Prostate gland (tissue), 2 donors: ENCODE data around the gene TLCD4.

Source experiments
- POLR2A ChIP-seq: fragments of 450-650 bp; IDR thresholded peaks from one replicate; pipeline ENCODE4 v1.6.1; 2016; ENCODE audit warnings: antibody characterized with exemption, mild to moderate bottlenecking
- POLR2AphosphoS5 ChIP-seq: sonication (generic); formaldehyde crosslinking; IDR thresholded peaks from one replicate; pipeline ENCODE4 v1.6.1; 2017; ENCODE audit warnings: antibody characterized with exemption
- TF ChIP-seq, protein P1 (sequence below), 4 experiments: fragments of 200-600 bp in 2 of 4; fragments of 450-650 bp in 2 of 4; sonication (generic) in 2 of 4; IDR thresholded peaks; 1 replicate in 3 of 4; 2 replicates in 1 of 4; pipeline ENCODE4 v1.5.1; 2016 to 2019; ENCODE audit warnings: antibody characterized with exemption in 4 of 4, mild to moderate bottlenecking in 2 of 4, moderate library complexity in 2 of 4

DNA sequence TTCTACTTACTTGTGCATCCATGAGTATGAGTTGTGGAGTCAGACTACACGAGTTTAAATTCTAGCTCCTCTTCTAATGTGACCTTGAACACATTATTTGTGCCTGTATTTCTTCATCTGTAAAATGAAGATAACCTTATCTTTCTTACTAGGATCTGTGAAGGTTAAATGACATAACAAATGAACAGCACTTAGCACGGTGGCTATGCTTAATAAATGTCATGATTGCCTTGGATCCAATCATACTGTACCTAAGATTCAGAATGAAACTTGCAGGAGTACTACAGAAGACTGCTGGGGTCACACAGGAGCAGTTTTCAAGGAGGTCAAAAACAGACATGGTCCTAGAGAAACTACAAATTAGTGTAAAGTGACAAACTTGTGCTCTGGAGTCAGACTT lies 22.2 kb upstream of the TLCD4 start:
- TF ChIP-seq, protein P1, sequence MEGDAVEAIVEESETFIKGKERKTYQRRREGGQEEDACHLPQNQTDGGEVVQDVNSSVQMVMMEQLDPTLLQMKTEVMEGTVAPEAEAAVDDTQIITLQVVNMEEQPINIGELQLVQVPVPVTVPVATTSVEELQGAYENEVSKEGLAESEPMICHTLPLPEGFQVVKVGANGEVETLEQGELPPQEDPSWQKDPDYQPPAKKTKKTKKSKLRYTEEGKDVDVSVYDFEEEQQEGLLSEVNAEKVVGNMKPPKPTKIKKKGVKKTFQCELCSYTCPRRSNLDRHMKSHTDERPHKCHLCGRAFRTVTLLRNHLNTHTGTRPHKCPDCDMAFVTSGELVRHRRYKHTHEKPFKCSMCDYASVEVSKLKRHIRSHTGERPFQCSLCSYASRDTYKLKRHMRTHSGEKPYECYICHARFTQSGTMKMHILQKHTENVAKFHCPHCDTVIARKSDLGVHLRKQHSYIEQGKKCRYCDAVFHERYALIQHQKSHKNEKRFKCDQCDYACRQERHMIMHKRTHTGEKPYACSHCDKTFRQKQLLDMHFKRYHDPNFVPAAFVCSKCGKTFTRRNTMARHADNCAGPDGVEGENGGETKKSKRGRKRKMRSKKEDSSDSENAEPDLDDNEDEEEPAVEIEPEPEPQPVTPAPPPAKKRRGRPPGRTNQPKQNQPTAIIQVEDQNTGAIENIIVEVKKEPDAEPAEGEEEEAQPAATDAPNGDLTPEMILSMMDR (IDR thresholded peaks at IDR 0.05), result no peak
- TF ChIP-seq POLR2A, result no peak
- TF ChIP-seq POLR2AphosphoS5, result no peak
